Kidney epithelial cell (primary cell): ENCODE results near the gene FOXF1. TPM values are rescaled to one million over a fixed set of nuclear protein-coding genes. Genes with fewer than 3 reads are reported as not detected.

ENCODE experiments used
- DNase-seq: peaks from one replicate; pipeline ENCODE4 v3.0.0-alpha.2; 2010; ENCODE audit warnings: low read depth
- H3K27me3 ChIP-seq: 2 replicates; pipeline ENCODE4 v1.6.0; 2011; ENCODE audit warnings: low read length; ENCODE audit not compliant: control insufficient read depth, insufficient read depth
- H3K36me3 ChIP-seq: 2 replicates; pipeline ENCODE4 v1.5.1; 2011; ENCODE audit warnings: low read length; ENCODE audit not compliant: control insufficient read depth, insufficient read depth
- H3K4me3 ChIP-seq: 2 replicates; pipeline ENCODE4 v1.5.1; 2011; ENCODE audit warnings: low read depth, mild to moderate bottlenecking, control low read depth, low read length
- total RNA-seq: library from RNA; depleted of rRNA; stranded (reverse); fragments of >200 nt; gene quantifications from 2 replicates; pipeline ENCODE4 v1.2.3, GENCODE V29; 2015
- TF ChIP-seq, protein P1 (sequence below): IDR thresholded peaks from 2 replicates; pipeline ENCODE4 v1.5.1; 2011; ENCODE audit warnings: mild to moderate bottlenecking, moderate library complexity, low read length, control low read depth, inconsistent platforms; ENCODE audit not compliant: insufficient read depth, poor library complexity, severe bottlenecking

Gene FOXF1
- total RNA-seq, 1 donor from 2014 or later = not detected

DNA sequence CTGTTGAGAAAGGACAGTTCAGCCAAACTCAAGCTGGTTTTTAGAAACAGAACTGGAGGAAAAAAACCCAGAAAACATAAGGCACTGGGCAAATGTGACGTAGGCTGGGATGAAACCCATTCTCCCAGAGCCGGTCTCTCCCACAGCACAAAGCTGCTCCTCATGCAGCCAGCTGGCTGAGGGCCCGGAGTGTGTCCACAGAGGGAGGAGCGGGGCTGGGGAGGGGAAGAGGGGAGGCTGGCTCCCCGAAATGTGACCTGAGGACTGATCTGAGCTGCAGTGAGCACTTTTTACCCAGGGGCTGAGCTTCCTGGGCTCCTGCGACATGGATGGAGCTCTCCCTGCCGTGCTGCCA is 20.8 kb downstream of the FOXF1 start:
- no peaks in the 10 kb centered on the region for H3K36me3 ChIP-seq
- no peak for DNase-seq
- H3K4me3 ChIP-seq = no peak overlapping the region
- TF ChIP-seq, protein P1, sequence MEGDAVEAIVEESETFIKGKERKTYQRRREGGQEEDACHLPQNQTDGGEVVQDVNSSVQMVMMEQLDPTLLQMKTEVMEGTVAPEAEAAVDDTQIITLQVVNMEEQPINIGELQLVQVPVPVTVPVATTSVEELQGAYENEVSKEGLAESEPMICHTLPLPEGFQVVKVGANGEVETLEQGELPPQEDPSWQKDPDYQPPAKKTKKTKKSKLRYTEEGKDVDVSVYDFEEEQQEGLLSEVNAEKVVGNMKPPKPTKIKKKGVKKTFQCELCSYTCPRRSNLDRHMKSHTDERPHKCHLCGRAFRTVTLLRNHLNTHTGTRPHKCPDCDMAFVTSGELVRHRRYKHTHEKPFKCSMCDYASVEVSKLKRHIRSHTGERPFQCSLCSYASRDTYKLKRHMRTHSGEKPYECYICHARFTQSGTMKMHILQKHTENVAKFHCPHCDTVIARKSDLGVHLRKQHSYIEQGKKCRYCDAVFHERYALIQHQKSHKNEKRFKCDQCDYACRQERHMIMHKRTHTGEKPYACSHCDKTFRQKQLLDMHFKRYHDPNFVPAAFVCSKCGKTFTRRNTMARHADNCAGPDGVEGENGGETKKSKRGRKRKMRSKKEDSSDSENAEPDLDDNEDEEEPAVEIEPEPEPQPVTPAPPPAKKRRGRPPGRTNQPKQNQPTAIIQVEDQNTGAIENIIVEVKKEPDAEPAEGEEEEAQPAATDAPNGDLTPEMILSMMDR = no peak
- peaks cover 11% of the 10 kb centered on the region for H3K27me3 ChIP-seq

DNA sequence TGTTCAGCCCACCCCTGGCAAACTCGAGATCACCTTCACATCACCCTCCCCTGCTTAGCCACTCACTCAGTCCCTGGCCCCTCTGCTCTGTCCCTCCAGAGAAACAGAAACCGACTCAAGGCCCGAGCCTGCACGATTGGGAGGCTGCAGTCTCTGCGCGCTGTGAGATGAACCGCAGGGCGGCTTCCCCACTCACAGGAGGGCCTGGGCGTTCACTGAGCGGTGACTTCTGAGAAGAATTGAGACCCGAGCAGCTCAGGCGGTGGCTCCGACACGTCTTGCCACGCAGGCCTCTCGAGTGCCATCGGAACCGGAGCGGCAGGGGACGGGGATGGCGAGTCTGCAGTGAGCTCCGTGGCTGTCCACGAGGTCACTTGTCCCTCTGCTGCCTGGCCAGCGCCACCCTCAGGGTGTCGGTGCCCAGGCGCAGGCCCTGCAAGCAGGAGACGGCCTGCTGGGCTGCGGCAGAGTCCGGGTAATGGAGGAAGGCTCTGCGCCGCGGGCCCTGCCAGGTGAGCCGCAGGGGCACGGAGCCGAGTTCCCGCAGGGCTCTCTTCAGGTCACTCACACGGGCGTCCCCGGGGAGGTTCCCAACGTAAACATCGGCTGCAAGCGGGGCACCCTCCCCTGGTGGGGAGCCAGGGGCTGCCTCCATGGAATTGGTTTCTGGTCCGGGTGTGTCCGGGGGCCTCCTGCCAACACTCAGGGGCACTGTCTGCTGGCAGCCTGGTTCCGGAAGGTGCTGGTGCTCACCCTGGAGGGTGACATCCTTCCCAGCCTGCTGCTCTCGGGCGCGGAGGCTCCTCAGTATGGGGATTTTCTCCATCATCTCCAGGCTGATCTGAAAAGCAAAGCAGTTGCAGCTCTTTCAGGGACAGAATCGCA is 21.6 kb downstream of the FOXF1 start:
- DNase-seq = no peak
- no peaks in the 10 kb centered on the region for H3K36me3 ChIP-seq

DNA sequence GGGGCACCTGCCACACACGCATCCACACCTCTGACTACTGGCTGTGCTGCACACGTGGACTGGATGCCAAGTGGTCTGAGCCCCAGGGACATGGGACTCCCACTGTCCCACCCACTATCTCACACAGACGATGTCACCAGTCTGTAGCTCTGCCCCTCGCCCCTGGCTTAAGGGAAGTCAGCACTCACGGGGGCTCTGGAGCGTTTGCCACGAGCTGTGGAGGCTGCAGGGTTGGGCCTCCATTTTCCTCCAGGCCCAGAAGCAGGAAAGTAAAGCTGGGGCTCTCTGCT is 22.1 kb downstream of the FOXF1 start:
- Histone ChIP-seq H3K36me3 (no peaks in the 10 kb centered on the region), H3K4me3 (no peak overlapping the region), H3K27me3 (peaks cover 8% of the 10 kb centered on the region)
- TF ChIP-seq, protein P1 = no peak
- no peak for DNase-seq

More for the DNA sequence above, 21.6 kb downstream of the FOXF1 start:
- TF ChIP-seq, protein P1 = no peak
- Histone ChIP-seq H3K4me3 (no peak overlapping the region), H3K27me3 (peaks cover 11% of the 10 kb centered on the region)

DNA sequence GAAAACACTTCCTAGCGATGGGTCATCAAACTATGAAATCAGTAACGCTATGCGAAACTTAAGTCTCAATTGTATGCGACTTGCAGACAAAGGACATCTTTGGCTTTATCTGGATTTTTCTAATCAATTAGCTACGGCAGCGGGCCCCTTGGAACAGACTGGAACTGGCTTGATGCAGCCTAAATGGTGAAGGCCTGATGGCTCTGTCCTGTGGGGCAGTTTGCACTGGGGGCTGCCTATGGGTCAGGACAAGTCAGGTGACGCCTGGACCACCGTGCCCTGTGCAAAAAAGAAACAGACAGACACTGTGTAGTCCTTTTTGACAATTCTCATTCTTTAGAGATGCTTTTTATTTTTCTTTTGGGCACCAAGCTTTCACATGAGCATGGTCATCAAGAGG is 22.7 kb downstream of the FOXF1 start:
- no peak overlapping the region for H3K4me3 ChIP-seq
- peaks cover 6% of the 10 kb centered on the region for H3K27me3 ChIP-seq
- no peak for DNase-seq
- TF ChIP-seq, protein P1 = no peak
- H3K36me3 ChIP-seq = no peaks in the 10 kb centered on the region

DNA sequence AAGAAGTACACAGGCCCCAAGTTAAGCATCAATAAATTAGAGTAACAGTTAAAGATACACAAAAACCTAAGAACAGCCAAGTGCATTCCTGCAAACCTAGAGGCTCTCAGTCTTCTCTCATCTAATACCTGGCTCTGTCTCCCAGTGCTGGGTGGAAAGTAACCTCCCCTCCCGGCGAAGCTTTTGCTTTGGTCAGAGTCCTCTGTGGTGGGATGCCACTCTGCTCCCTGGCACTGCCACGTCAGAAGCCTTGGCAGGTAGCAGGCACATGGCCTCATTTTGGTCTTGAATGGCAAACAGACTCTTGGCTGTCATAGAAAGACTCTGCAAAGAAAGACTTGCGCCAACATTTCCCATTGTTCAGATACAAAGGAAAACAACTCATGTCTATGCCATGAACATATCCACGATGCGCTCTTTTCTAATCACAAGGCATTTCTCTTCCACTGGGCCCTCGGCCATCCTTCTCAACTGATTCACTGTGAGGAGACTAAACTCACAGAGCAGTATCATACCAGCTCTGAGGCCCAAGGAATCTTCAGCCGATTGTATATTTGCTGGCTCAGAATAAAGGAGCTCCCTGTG is 23.5 kb downstream of the FOXF1 start:
- Histone ChIP-seq H3K27me3 (no peaks in the 10 kb centered on the region), H3K36me3 (no peaks in the 10 kb centered on the region), H3K4me3 (no peak overlapping the region)
- DNase-seq = no peak
- TF ChIP-seq, protein P1 = no peak
